Measurements from ENCODE around the gene KDM4B.

KDM4B gene

DNA sequence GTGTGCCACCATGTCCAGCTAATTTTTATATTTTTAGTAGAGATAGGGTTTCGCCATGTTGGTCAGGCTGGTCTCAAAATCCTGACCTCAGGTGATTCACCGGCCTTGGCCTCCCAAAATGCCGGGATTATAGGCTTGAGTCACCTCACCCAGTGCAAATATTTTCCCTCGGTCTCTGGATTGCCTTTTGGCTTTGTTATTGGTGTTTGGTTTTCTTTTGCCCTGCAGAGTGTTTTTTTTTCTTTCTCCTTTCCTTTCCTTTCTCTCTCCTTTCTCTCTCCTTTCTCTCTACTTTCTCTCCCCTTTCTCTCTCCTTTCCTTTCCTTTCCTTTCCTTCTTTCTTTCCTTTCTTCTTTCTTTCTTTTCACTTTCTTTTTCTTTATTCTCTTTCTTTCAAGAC is 33.2 kb downstream of the KDM4B start:
- DNase-seq, result no peak
- in situ Hi-C loops (cut with MboI; ENCODE audit: low pct_unique_long_range_greater_than_20kb, low sequenced_read_pairs), result no loop called here

DNA sequence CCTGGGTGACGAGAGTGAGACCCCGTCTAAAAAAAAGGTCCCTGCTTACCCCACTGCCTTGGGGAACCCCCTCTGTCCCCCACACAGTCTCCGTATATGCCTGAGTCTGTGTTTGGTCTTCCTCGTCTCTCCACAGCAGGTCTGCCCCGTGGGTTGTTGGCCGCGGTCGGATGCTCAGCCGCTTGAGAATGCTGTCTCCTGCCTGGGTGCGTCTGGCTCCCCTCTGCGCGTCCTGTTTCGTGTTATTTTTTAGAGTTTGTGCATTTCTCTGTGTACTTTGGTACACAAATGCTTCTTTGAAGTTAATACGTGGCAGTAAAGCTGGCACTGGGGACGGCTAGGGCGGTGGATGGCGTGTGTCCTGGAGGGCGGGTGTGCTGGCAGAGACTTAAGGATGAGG is 34.9 kb downstream of the KDM4B start:
- in situ Hi-C loops (cut with MboI; ENCODE audit: low pct_unique_long_range_greater_than_20kb, low sequenced_read_pairs), result no loop called here
- DNase-seq, result no peak

DNA sequence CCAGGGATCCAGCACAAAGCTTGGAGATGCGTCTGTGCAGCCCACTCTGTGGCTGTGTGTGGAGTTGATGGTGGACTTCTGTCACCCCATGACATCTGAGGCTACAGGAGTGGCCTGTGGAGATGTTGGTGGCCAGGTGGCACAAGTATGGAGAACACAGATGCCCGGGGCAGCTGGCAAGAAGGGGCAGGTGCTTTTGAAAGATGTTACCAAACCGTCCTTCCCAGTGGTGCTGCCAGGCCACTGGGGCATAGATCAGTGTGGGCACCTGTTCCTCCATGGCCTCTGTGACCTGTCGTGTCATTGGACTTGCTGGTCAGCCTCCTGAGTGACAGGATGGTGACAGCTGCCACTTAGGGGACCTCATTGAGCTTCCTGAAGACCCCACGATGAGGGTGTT is 36.2 kb downstream of the KDM4B start:
- no peak for DNase-seq

DNA sequence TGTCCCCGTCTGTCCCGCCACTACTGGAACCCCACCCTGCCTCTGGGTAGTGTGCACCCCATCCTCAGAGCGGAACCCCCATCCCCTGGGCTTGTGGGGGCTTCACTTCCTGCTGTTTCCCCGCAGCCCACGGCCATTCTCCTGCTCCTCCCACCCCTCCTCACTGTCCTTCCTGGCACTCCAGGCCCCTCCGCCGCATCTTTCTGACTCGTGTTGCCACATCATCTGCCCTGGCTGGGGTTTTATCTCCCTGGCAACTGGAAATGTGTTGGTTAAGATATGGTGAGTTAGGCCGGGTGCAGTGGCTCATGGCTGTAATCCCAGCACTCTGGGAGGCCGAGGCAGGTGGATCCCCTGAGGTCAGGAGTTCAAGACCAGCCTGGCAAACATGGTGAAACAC is 37.3 kb downstream of the KDM4B start:
- in situ Hi-C loops (cut with MboI; ENCODE audit: low pct_unique_long_range_greater_than_20kb, low sequenced_read_pairs), result no loop called here
- DNase-seq, result no peak

More for the DNA sequence above, 36.2 kb downstream of the KDM4B start:
- in situ Hi-C loops (cut with MboI; ENCODE audit: low pct_unique_long_range_greater_than_20kb, low sequenced_read_pairs), result no loop called here

DNA sequence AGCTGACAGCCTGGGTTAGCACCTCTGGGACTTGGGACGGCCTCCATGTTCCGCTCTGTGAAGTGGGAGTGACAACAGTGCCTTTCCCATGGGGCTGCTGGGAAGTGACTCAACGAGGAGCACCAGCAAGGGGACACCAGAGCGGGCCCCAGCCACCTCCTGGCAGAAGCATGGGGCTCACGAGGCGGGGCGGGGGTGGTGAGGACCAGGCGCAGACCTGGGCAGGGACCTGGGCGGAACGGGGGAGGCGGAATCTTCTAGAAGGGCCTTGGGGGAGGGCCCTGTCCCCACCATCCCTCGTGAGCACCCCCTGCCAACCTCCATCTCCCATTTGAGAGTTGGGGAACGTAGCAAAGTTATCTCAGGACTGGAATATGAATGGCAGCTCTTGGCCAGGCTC is 37.9 kb downstream of the KDM4B start:
- in situ Hi-C loops (cut with MboI; ENCODE audit: low pct_unique_long_range_greater_than_20kb, low sequenced_read_pairs), result no loop called here
- DNase-seq, result no peak

DNA sequence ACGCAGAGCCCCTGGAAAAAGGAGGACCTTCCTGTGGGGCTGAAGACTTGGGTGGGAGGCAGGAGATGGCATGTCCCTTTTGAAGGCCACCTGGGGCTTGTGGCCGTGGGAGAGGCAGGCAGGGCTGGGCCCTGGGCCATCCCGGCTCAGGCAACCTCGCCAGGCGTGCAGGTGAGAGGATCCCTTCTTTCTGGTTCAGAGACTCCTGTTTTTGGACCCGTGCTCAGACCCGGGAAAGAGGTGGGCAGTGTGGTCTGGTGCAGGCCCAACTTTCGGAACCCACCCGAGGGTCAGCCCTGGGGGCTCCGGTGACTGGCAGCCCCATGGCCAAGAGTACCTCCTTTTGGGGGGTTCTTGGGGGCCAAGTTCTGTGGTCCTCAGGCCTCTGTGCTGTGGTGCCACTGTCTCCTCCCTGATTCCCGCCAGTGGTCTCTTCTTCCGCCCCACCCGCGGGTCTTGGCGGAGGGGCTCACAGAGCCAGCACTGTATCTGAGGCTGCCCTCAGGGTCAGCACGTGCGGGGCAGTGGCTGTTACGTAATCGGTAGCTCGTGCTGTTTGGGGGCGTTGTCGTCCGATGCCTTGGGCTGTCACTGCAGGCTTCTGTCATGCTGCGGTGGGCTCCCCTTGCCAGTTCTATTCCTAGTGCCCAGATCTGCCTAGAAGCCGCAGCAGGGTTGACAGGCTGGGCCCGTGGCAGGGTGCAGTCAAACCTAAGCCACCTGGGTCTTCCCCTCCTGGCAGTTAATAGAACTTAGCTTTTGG is 42.7 kb downstream of the KDM4B start:
- DNase-seq, result no peak
- in situ Hi-C loops (cut with MboI; ENCODE audit: low pct_unique_long_range_greater_than_20kb, low sequenced_read_pairs), result no loop called here

DNA sequence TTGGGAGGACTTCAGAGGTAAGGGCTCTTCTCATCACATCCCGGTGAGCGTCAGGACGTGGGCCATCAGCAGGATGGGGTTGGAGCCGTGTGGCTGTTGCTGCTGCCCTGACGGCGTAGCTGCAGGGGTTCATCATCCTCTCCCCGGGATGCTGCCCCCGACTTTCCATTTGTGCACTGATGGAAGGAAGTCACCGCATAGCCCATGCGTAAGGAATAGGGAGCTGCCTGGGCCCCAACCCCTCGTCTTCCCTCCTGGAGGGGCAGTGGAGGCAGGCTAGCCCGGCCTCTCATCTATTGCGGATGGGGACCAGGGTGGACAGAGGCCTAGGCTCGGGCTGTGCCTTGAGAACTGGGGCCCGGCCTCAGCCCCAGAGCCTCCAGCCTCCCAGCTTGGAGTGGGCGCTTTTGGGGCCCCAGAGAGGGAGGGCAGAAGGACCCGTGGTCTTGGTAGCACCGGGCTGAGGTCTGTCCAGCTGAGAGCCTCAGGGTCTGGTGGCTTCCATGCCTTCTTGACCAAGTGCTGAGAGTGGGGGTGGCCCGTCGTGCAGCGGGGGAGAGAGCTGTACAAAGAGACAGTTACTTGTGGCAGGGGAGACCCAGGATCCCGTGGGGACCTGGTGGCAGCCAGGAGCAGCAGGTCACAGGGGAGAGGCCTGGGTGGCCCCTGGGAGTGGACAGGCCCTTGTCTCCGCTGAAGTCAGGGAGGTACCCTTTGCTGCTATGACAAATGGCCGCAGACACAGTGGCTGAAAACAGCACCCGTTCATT is 44.0 kb downstream of the KDM4B start:
- in situ Hi-C loops (cut with MboI; ENCODE audit: low pct_unique_long_range_greater_than_20kb, low sequenced_read_pairs), result no loop called here
- DNase-seq, result no peak

DNA sequence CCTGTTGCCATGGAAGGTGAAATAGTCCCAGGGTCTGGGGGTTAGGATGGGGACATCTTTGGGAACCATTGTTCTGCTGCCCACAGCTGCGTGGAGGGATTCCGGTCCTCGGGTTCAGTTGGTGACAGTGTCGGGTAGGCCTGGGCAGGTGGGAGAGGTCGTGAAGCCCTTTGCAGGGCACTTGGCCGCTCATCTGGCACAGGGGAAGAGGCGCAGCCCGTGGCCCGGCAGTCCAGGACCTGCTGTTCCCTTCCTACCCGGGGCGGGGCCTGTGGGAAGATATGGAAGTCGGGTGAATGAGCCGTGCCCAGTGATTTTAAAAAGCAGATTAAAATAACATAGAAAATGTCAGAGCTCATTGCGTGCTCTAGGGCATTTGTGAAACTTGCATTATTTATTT is 44.8 kb downstream of the KDM4B start:
- in situ Hi-C loops (cut with MboI; ENCODE audit: low pct_unique_long_range_greater_than_20kb, low sequenced_read_pairs), result no loop called here
- no peak for DNase-seq

DNA sequence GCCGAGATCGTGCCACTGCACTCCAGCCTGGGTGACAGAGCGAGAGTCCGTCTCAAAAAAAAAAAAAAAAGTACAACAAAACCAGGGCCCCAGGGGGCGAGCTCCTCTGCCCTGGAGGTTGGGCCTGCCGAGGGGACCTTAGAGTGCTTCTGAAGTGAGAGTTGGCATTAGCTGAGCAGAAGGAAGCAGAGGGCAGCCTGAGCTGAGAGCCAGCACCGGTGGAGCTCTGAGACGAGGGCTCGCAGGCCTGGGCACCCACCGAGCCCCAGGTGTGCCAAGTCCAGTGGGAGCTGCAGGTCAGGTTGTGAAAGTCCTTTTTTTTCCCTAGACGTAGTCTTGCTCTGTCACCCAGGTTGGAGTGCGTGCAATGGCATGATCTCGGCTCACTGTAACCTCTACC is 46.0 kb downstream of the KDM4B start:
- in situ Hi-C loops (cut with MboI; ENCODE audit: low pct_unique_long_range_greater_than_20kb, low sequenced_read_pairs), result no loop called here
- DNase-seq, result no peak

DNA sequence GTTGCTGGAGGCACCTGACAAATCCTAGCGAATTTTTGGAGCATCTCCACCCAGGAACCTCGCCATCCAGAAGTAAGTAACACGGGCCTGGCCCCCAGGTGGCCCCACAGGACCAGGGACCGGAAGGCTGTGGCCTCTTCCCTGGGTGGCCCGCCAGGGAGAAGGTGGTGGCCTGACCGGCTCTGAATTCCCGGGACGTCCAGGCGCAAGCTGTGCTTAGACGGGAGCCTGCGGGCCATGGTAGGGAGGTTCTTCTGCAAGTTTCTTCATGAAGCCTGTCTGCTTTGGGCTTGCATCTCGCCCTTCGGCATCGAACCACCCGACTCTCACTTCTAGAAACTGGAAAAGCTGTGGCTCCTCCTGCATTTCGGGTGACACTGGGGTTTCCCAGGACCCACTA is 47.4 kb downstream of the KDM4B start:
- DNase-seq, result no peak
- in situ Hi-C loops (cut with MboI; ENCODE audit: low pct_unique_long_range_greater_than_20kb, low sequenced_read_pairs), result no loop called here

DNA sequence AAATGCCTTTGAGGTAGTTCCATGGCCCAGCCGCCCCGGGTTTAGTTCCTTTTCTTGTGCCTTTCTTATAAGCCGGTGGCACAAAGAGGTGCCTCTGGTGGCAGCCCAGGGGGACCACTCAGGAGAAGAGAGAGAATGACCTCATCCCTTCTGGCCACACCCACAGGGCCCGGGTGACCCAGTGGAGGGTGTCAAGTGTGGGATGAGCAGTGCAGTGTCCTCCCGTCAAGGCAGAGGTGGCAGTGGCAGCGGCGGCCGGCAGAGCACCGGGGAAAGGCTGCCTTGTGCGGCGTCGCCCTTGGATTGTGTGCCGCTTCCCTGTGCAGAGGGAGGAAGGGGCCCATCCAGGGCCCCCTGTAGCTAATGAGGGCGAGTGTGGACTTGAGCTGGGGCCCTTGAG is 47.9 kb downstream of the KDM4B start:
- no peak for DNase-seq
- in situ Hi-C loops (cut with MboI; ENCODE audit: low pct_unique_long_range_greater_than_20kb, low sequenced_read_pairs), result no loop called here

DNA sequence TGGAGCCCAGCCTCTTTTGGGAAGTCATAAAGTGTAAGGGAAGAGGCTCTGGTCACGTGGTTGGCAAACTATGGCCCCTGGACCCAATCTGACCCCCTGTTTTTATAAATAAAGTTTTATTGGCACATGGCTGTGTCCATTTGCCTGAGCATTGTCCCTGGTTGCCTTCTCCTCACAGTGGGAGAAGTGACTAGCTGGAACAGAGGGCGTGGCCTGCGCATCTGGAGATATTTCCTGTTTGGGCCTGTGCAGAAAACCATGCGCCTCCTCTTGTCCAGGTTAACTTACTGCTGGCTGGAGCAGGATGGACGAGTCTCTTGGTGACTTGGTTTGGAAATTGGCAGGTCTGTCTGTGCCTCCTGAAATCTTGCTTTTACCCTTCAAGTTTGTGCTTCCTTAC is 48.3 kb downstream of the KDM4B start:
- DNase-seq, result peak; percentile 27
- in situ Hi-C loops (cut with MboI; ENCODE audit: low pct_unique_long_range_greater_than_20kb, low sequenced_read_pairs), result no loop called here

DNA sequence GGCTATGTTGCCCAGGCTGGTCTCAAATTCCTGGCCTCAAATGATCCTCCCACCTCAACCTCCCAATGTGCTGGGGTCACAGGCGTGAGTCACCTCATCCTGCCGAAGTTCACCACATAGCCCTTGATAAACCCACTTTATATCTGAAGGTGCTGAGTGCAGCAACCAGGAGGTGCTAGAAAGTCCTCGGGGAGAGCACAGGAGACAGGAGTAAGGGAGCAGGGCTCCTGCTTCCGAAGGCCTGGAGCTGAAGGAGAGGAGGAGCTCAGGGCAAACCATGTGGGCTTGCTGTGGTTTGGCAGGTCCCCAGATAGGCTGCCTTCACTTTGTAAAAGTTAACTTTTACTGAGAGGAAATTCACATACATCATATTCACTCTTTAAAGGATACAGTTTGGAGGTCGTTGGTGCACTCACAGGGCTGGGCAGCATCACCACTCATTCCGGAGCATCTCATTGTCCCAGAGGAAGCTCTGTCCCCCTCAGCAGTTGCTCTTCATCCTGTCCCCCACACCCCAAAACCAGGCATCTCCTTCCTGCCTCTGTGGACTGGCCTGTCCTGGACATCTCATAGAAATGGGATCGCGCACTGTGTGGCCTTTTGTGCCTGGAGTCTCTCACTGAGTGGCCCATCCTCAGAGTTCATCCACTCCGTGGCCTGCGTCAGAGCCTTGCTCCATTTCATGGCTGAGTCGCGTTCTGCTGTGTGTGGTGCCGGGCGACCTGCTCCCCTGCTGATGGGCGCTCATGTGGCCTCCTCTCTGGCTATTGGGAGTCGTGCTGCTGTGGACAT is 49.5 kb downstream of the KDM4B start:
- in situ Hi-C loops (cut with MboI; ENCODE audit: low pct_unique_long_range_greater_than_20kb, low sequenced_read_pairs), result no loop called here
- DNase-seq, result no peak

DNA sequence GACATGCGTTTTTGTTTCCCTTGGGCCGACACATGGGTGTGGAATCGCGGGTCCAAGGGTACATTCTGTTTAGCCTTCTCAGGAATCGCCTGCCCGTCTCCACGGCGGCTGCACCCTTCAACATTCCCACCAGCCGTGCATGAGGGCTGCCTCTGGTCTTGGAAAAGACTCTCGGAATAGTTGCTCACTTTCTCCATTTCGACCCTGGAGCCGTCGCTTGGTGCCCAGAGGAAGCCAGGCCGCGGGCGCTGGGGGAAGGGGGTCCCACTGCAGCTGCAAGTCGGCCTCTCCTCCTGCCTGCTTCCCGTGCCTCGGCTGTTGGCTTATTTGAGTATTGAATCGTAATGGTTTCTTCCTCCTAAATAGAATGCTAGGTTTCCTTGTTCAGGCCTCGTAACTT is 51.5 kb downstream of the KDM4B start:
- in situ Hi-C loops (cut with MboI; ENCODE audit: low pct_unique_long_range_greater_than_20kb, low sequenced_read_pairs), result no loop called here
- no peak for DNase-seq

DNA sequence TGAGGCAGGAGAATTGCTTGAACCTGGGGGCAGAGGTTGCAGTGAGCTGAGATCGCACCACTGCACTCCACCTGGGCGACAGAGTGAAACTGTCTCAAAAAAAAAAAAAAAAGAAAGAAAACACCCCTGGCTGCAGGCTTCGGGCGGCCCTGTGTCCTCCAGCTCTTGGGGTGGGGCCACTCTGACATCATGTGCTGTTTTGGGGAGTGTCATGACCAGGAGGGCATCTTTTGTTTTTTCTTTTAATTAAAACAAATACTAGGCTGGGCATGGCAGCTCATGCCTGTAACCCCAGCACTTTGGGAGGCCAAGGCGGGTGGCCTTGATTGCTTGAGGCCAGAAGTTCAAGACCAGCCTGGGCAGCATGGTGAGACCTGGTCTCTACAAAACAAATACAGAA is 52.1 kb downstream of the KDM4B start:
- no peak for DNase-seq
- in situ Hi-C loops (cut with MboI; ENCODE audit: low pct_unique_long_range_greater_than_20kb, low sequenced_read_pairs), result no loop called here

DNA sequence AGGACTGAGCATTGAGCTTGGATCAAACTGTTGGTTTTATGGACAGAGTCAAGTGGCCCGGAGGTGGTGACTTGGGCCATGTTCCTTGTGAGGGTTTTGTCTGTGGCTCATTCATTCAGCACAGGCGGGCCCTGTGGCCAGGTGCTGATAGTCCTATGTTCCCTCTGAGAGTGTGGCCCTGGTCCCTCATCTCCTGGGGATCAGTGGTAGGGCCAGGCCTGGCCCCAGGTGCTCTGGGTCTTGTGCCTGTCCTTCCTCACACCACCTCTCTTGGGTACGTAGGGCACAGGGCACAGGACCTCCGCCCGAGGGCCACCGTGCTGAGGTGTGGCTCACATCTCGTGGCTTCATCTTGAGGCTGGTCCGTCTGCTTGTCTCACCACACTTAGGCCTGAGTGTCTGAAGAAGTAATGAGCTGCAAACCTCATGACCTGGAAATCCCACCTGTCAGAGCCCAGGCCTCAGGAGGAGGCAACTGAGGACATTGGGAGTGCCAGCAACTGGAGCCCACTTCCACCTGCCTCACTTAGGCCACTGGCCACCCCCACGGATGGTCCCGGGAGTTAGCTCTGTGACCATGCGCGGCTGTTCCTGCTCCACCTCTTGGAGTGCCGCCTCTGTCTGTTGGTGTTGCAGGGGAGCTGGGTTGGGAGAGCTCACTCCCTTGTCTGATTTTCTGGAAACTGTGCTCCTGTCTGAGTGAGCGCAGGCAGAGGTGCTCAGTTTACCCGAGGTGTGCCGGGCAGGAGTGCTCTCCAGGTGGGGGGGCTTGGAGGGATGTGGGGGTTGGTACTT is 53.4 kb downstream of the KDM4B start:
- in situ Hi-C loops (cut with MboI; ENCODE audit: low pct_unique_long_range_greater_than_20kb, low sequenced_read_pairs), result no loop called here

DNA sequence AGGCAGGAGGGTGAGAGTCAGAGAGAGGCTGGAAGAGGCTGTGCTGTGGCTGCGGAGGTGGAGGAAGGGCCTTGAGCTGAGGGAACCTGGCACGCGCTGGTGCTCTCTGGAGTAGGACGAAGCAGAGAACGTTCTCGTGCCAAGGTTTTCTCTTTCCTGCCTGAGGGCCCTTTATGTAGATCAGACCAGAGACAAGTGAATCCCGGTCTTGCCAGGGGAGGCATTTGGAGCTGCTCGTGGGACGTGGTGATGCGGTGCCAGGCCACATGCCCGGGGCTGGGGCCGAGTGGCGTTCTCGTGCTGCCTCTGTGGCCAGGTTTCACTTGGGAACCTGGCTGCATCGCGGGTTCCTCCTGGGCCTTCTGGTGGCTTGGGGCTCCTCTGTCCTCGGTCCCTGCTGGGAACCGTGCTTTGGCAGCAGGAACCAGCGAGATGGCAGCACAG is 54.2 kb downstream of the KDM4B start:
- DNase-seq, result no peak
- in situ Hi-C loops (cut with MboI; ENCODE audit: low pct_unique_long_range_greater_than_20kb, low sequenced_read_pairs), result no loop called here

More for the DNA sequence above, 53.4 kb downstream of the KDM4B start:
- no peak for DNase-seq

DNA sequence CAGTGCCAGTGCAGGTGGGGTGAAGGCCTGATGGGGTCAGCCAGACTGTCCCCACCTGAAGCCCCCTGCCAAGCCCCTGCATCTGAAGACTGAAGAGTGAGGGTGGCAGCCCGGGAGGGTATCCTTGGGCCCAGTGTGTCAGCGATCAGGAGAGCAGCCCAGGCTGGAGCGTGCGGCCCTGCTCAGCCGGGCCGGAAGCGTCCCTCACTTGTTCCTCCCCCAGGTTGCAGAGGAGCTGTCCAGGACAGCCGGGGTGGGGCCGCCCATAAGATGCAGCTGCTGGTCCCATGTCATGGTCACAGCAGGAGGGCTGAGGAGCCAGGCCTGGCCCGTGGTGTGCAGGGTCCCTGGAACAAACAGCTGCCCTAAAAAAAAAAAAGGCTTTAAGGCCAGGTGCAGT is 55.4 kb downstream of the KDM4B start:
- no peak for DNase-seq
- in situ Hi-C loops (cut with MboI; ENCODE audit: low pct_unique_long_range_greater_than_20kb, low sequenced_read_pairs), result no loop called here

DNA sequence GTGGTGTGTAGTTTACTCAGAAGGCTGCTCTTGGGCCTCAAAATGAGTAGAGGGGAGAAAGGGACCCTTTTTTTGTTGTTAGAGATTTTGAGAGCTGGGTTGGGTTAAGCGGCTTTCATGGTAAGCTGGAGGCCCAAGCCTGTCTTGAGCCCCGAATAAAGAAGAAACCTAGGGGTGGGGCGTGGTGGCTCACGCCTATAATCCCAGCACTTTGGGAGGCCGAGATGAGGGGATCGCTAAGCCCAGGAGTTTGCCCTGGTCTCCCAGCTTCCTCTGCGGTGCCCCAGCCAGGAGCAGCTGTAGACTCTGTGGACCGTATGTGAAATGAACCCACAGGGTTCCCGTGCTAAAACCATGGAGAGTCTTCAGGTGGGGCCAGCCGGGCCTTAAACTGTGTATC is 56.1 kb downstream of the KDM4B start:
- in situ Hi-C loops (cut with MboI; ENCODE audit: low pct_unique_long_range_greater_than_20kb, low sequenced_read_pairs), result no loop called here
- DNase-seq, result no peak
